Fibroblast of lung (primary cell): ENCODE data around the gene WIPF2. TPM values are rescaled to one million over a fixed set of nuclear protein-coding genes. Genes with fewer than 3 reads are reported as not detected.

Source experiments
- DNase-seq, 2 donors: peaks; one replicate each; pipeline versions ENCODE4 v3.0.0 to v3.0.0-alpha.2; 2010; ENCODE audit warnings: low read depth in 2 of 2
- H2AFZ ChIP-seq: 2 replicates; pipeline ENCODE4 v1.5.1; 2012; ENCODE audit warnings: low read length, control low read depth, inconsistent platforms
- H3K27ac ChIP-seq: 2 replicates; pipeline ENCODE4 v1.5.1; 2011; ENCODE audit warnings: low read length, control low read depth; ENCODE audit not compliant: insufficient read depth
- H3K27me3 ChIP-seq: 2 replicates; pipeline ENCODE4 v1.5.1; 2011; ENCODE audit warnings: mild to moderate bottlenecking, low read length; ENCODE audit not compliant: control insufficient read depth, insufficient read depth
- H3K36me3 ChIP-seq: 2 replicates; pipeline ENCODE4 v1.5.1; 2011; ENCODE audit warnings: low read length; ENCODE audit not compliant: control insufficient read depth, insufficient read depth
- H3K4me1 ChIP-seq: 2 replicates; pipeline ENCODE4 v1.5.1; 2011; ENCODE audit warnings: low read length; ENCODE audit not compliant: control insufficient read depth, insufficient read depth; ENCODE audit errors: extremely low read depth
- H3K4me2 ChIP-seq: 2 replicates; pipeline ENCODE4 v1.5.1; 2011; ENCODE audit warnings: low read length, control low read depth; ENCODE audit not compliant: insufficient read depth; ENCODE audit errors: extremely low read depth
- H3K4me3 ChIP-seq, 4 experiments: fragments of 200-600 bp in 1 of 4; sonication (generic) in 1 of 4; replicated peaks in 1 of 4; 2 replicates each; pipeline ENCODE4 v1.5.1; 2011 to 2016; ENCODE audit warnings: low read length in 4 of 4, low read depth in 3 of 4, mild to moderate bottlenecking in 3 of 4, control low read depth in 2 of 4, inconsistent platforms in 1 of 4, mixed read lengths in 1 of 4; ENCODE audit not compliant: insufficient read depth in 1 of 4; ENCODE audit errors: control extremely low read depth in 1 of 4
- H3K79me2 ChIP-seq: 2 replicates; pipeline ENCODE4 v1.5.1; 2012; ENCODE audit warnings: mild to moderate bottlenecking, low read length, inconsistent platforms; ENCODE audit not compliant: control insufficient read depth, insufficient read depth
- H3K9ac ChIP-seq: 2 replicates; pipeline ENCODE4 v1.5.1; 2011; ENCODE audit warnings: mild to moderate bottlenecking, low read length, control low read depth; ENCODE audit not compliant: insufficient read depth
- H3K9me3 ChIP-seq: 2 replicates; pipeline ENCODE4 v1.5.1; 2012; ENCODE audit warnings: low read depth, low read length; ENCODE audit not compliant: control insufficient read depth, insufficient read depth
- H4K20me1 ChIP-seq: 2 replicates; pipeline ENCODE4 v1.5.1; 2011; ENCODE audit warnings: low read length; ENCODE audit not compliant: control insufficient read depth, insufficient read depth; ENCODE audit errors: extremely low read depth
- EZH2 ChIP-seq: IDR thresholded peaks from 2 replicates; pipeline ENCODE4 v1.5.1; 2012; ENCODE audit warnings: low read length, control low read depth, mild to moderate bottlenecking; ENCODE audit errors: missing control alignments
- polyA plus RNA-seq, 2 donors: library from polyadenylated mRNA; depleted of rRNA in 1 of 2; stranded (reverse) in 1 of 2; unstranded in 1 of 2; fragments of >200 nt; gene quantifications; 2 replicates each; pipeline ENCODE4 v1.2.1, GENCODE V29; 2011 to 2012; ENCODE audit warnings: missing spikeins in 1 of 2
- total RNA-seq: library from RNA; depleted of rRNA; stranded (reverse); fragments of >200 nt; gene quantifications from 2 replicates; pipeline ENCODE4 v1.2.1, GENCODE V29; 2014
- TF ChIP-seq, protein P1 (sequence below), 2 donors: IDR thresholded peaks in 1 of 2; conservative IDR thresholded peaks in 1 of 2; 1 replicate in 1 of 2; 2 replicates in 1 of 2; pipeline ENCODE4 v1.5.1; 2011 to 2012; ENCODE audit warnings: low read length in 2 of 2, control low read depth in 1 of 2, inconsistent platforms in 1 of 2, low read depth in 1 of 2, mild to moderate bottlenecking in 1 of 2

The WIPF2 gene
- total and polyA plus RNA-seq, 2 donors (not counting 1 experiment from before 2014, with no cell fraction given): 7.6 to 9.1 TPM

DNA sequence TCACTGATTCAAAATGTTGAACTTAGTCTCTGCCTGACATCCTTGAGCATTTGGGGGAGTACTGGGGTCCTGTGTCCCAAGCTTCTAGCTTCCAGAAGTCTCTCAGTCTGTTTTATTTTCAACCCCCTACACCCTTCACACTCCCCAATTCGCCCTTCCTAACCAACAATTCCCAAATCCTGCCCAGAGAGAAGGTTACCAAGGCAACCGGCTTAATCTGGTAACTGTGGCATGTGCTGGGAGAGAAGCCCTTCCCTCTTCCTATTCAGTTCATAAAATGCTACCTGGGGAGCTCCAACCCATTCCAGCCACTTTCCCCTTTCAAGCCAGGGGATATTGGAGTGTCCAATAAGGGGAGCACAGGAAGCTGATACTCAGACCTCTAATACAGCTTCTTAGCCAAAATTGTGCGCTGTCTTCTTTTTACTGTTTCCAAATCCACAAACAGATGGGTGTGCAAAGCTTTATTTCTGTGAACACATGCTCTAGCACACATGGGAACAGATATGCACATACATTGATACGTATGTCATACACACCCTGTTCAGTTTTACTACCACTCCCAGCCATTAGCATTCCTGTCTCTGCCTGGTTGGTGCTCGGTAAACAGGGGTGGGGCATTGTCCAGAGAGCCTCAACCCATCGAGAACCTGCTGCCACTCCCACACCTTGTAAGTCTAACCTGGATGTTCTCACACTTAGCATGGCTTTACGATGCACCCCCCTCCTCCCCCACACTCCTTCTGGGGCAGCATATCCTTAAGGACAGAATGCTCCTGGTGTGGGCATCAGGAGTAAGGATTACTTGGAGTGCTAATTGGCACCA, 43.0 kb upstream of the WIPF2 start:
- Histone ChIP-seq H4K20me1 (no peaks in the 10 kb centered on the region), H3K79me2 (no peaks in the 10 kb centered on the region), H3K27ac (no peak overlapping the region), H3K9ac (no peak overlapping the region), H2AFZ (no peak overlapping the region), H3K27me3 (no peaks in the 10 kb centered on the region), H3K4me1 (peaks cover 12% of the 10 kb centered on the region), H3K4me3 (no peak overlapping the region), H3K4me2 (no peak overlapping the region), H3K9me3 (no peaks in the 10 kb centered on the region), H3K36me3 (peaks cover 9% of the 10 kb centered on the region)
- TF ChIP-seq, protein P1, sequence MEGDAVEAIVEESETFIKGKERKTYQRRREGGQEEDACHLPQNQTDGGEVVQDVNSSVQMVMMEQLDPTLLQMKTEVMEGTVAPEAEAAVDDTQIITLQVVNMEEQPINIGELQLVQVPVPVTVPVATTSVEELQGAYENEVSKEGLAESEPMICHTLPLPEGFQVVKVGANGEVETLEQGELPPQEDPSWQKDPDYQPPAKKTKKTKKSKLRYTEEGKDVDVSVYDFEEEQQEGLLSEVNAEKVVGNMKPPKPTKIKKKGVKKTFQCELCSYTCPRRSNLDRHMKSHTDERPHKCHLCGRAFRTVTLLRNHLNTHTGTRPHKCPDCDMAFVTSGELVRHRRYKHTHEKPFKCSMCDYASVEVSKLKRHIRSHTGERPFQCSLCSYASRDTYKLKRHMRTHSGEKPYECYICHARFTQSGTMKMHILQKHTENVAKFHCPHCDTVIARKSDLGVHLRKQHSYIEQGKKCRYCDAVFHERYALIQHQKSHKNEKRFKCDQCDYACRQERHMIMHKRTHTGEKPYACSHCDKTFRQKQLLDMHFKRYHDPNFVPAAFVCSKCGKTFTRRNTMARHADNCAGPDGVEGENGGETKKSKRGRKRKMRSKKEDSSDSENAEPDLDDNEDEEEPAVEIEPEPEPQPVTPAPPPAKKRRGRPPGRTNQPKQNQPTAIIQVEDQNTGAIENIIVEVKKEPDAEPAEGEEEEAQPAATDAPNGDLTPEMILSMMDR (conservative IDR thresholded peaks at IDR 0.05 in 1 of 2, IDR thresholded peaks at IDR 0.05 in 1 of 2; ENCODE audit: low read depth in 1 of 2, low read length in 2 of 2): no peak
- TF ChIP-seq EZH2: no peak
- DNase-seq: no peak

DNA sequence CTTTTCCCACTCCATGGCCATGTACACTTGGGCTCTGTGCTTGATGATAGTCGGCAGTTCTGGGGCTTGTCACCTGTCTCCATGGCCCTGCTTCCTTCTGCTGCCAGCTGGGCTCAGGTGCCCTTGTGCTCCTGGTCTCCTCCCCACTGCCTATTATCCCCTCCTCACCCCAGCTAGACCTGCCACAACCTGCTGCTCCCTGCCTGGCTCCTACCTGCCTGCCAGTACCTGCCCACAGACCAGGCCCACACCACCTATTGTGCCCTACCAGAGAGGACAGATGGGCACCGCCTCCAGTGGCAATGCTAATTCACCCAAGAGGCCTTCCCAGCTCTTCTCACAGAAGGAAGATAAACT, 42.4 kb upstream of the WIPF2 start:
- Histone ChIP-seq H3K79me2 (no peaks in the 10 kb centered on the region), H3K9ac (no peak overlapping the region)

DNA sequence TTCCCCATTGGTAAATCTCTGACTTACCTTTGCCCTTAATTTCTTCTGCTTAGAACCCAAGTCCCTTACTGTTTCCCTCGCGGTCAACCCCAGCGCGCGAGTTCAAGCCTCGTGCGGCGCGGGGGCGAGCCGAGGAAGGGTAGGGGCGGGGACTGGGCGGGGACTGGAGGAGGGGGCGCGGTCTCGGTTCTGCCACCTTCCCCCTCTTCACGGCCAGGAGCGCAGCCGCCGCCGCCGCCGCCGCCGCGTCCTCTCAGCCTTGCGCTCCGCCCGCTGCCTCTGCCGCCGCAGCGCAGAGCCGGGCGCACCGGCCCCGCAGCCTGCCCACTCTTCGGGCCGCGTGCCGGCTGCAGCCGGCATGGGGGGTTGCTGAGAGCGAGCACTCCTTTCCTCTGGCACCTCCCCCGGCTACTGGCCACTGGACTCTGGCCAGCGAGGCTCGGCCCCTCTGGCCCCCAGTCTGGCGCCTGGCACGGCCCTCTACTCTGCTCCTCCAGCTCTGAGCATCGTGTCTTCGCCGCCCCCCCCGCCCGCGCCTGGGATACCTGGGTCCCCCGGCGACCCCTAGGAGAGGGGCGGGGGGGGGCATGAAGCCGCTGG, 41.7 kb upstream of the WIPF2 start, which contains the start of gene RAPGEFL1:
RAPGEFL1 (plus strand) TSS at position 196 of the 600 bp plus-strand sequence; CDS start at position 588, 392 bp downstream.
- H3K4me3 ChIP-seq: peak within 1 kb of the TSS in 2 of 4 experiments; percentile 35 to 44
- no peaks in the 10 kb centered on the region for H3K9me3 ChIP-seq
- H2AFZ ChIP-seq: no peak within 1 kb of the TSS
- no peak within 1 kb of the TSS for H3K27ac ChIP-seq
- TF ChIP-seq, protein P1 (conservative IDR thresholded peaks at IDR 0.05 in 1 of 2, IDR thresholded peaks at IDR 0.05 in 1 of 2; ENCODE audit: low read depth in 1 of 2, low read length in 2 of 2): no peak
- TF ChIP-seq EZH2: no peak
- peak within 1 kb of the TSS; percentile 71 for H3K4me2 ChIP-seq
- H4K20me1 ChIP-seq: no peaks in the 10 kb centered on the region
- H3K36me3 ChIP-seq: peaks cover 4% of the 10 kb centered on the region
- peaks cover 12% of the 10 kb centered on the region for H3K4me1 ChIP-seq
- no peaks in the 10 kb centered on the region for H3K79me2 ChIP-seq
- H3K9ac ChIP-seq: peak within 1 kb of the TSS; percentile 23
- no peaks in the 10 kb centered on the region for H3K27me3 ChIP-seq
- DNase-seq: peak; percentile 53 to 67

More for the DNA sequence above, 42.4 kb upstream of the WIPF2 start:
- H3K27me3 ChIP-seq: no peaks in the 10 kb centered on the region
- DNase-seq: no peak
- H4K20me1 ChIP-seq: no peaks in the 10 kb centered on the region
- peaks cover 4% of the 10 kb centered on the region for H3K36me3 ChIP-seq
- H3K4me2 ChIP-seq: no peak overlapping the region
- no peak overlapping the region for H3K27ac ChIP-seq
- H3K9me3 ChIP-seq: no peaks in the 10 kb centered on the region
- TF ChIP-seq, protein P1 (conservative IDR thresholded peaks at IDR 0.05 in 1 of 2, IDR thresholded peaks at IDR 0.05 in 1 of 2; ENCODE audit: low read depth in 1 of 2, low read length in 2 of 2): no peak
- no peak for TF ChIP-seq EZH2
- peaks cover 12% of the 10 kb centered on the region for H3K4me1 ChIP-seq
- no peak overlapping the region for H3K4me3 ChIP-seq
- H2AFZ ChIP-seq: no peak overlapping the region
